ENCODE results near the gene TMEM14A.

- TF ChIP-seq CTCF (optimal IDR thresholded peaks at IDR 0.05 in 1 of 3, IDR thresholded peaks at IDR 0.05 in 1 of 3, conservative IDR thresholded peaks at IDR 0.05 in 1 of 3; ENCODE audit: extremely low read depth in 1 of 3, insufficient read depth in 2 of 3, low read length in 3 of 3) (no peak), EZH2 (IDR thresholded peaks at IDR 0.05; ENCODE audit: low read length) (no peak)
Observed at GRCh38 chr6:52653151-52653550, 17.8 kb upstream of the TMEM14A start.

Measured in keratinocyte (primary cell).